Panc1 (cell line): ENCODE data around the gene IL22RA1. TPM values are rescaled to one million over a fixed set of nuclear protein-coding genes. Genes with fewer than 3 reads are reported as not detected.

ENCODE experiments used
- ATAC-seq: fragments of 200-7000 bp; cut with Tn5 transposase; 2 replicates; pipeline ENCODE4 v1.9.1; 2020; ENCODE audit warnings: mild to moderate bottlenecking, moderate library complexity
- BruUV-seq: library from RNA; stranded (reverse); fragments of 400-500 nt; replicated peaks from 2 replicates; lab custom pipeline; 2021; lab: Mats Ljungman, UMichigan
- CTCF ChIA-PET: fragments of 300-600 bp; sonication (Branson Sonifier 250); formaldehyde crosslinking; loops from one replicate; lab custom pipeline; 2022; ENCODE audit warnings: antibody characterized with exemption; lab: Charles Lee
- POLR2A ChIA-PET: fragments of 300-600 bp; sonication (Branson Sonifier 250); formaldehyde crosslinking; loops from one replicate; lab custom pipeline; 2022; ENCODE audit warnings: antibody characterized with exemption; lab: Charles Lee
- DNase-seq: peaks from one replicate; pipeline ENCODE4 v3.0.0-alpha.2; 2010; ENCODE audit warnings: low read depth, low spot score
- H3K27ac ChIP-seq: 2 replicates; pipeline ENCODE4 v1.5.1; 2011; ENCODE audit warnings: mild to moderate bottlenecking, low read length, inconsistent platforms
- H3K27me3 ChIP-seq: fragments of 200-500 bp; sonication (Bioruptor generic); 2 replicates; pipeline ENCODE4 v1.6.0; 2014; ENCODE audit warnings: low read length, inconsistent platforms; ENCODE audit not compliant: control insufficient read depth, insufficient read depth
- H3K36me3 ChIP-seq: fragments of 200-500 bp; sonication (Bioruptor generic); 2 replicates; pipeline ENCODE4 v1.5.1; 2014; ENCODE audit warnings: inconsistent platforms, mild to moderate bottlenecking, low read length, moderate library complexity; ENCODE audit not compliant: control insufficient read depth, insufficient read depth
- H3K4me1 ChIP-seq: 2 replicates; pipeline ENCODE4 v1.5.1; 2011; ENCODE audit warnings: inconsistent platforms, mild to moderate bottlenecking, low read length, moderate library complexity; ENCODE audit not compliant: control insufficient read depth, insufficient read depth
- H3K4me3 ChIP-seq, 2 experiments: 2 replicates each; pipeline ENCODE4 v1.5.1; 2011 to 2012; ENCODE audit warnings: low read depth in 2 of 2, low read length in 2 of 2, mild to moderate bottlenecking in 2 of 2, inconsistent platforms in 1 of 2, moderate library complexity in 1 of 2
- H3K9me3 ChIP-seq: fragments of 200-500 bp; sonication (Bioruptor generic); 2 replicates; pipeline ENCODE4 v1.5.1; 2014; ENCODE audit warnings: low read depth, mild to moderate bottlenecking, inconsistent platforms, low read length, moderate library complexity; ENCODE audit not compliant: control insufficient read depth, insufficient read depth
- POLR2AphosphoS5 ChIP-seq: IDR thresholded peaks from 2 replicates; pipeline ENCODE4 v1.6.1; 2012; ENCODE audit warnings: mild to moderate bottlenecking, low read depth, low read length, moderate library complexity
- REST ChIP-seq, 2 experiments: IDR thresholded peaks; 2 replicates each; pipeline ENCODE4 v1.6.1; 2011 to 2012; ENCODE audit warnings: low read depth in 2 of 2, control low read depth in 1 of 2, low read length in 1 of 2, mild to moderate bottlenecking in 1 of 2, moderate library complexity in 1 of 2; ENCODE audit not compliant: insufficient read depth in 1 of 2
- SIN3A ChIP-seq: IDR thresholded peaks from 2 replicates; pipeline ENCODE4 v1.6.1; 2012; ENCODE audit warnings: low read depth, mild to moderate bottlenecking, low read length, moderate library complexity, borderline replicate concordance; ENCODE audit not compliant: insufficient read depth
- TCF7L2 ChIP-seq: IDR thresholded peaks from 2 replicates; pipeline ENCODE4 v1.6.1; 2011; ENCODE audit warnings: mild to moderate bottlenecking, low read depth, low read length, inconsistent platforms
- in situ Hi-C: cut with HindIII; loops from 2 replicates; pipeline ENCODE4 v1.10.0; 2016; ENCODE audit warnings: low sequenced_read_pairs, low pct_unique_long_range_greater_than_20kb
- intact Hi-C: fragments of 100-400 bp; cut with micrococcal nuclease; formaldehyde crosslinking; loops from one replicate; pipeline ENCODE4 v1.10.0; 2022; ENCODE audit not compliant: unreplicated experiment
- total RNA-seq: library from RNA; stranded (reverse); gene quantifications from one replicate; pipeline ENCODE4 v1.2.1, GENCODE V29; 2021; ENCODE audit not compliant: unreplicated experiment
- TF ChIP-seq, protein P1 (sequence below): fragments of 450-650 bp; IDR thresholded peaks from 2 replicates; pipeline ENCODE4 v1.5.1; 2017; ENCODE audit warnings: mild to moderate bottlenecking

IL22RA1 gene
- total RNA-seq, 1 experiment from 2014 or later: 1.1 TPM

DNA sequence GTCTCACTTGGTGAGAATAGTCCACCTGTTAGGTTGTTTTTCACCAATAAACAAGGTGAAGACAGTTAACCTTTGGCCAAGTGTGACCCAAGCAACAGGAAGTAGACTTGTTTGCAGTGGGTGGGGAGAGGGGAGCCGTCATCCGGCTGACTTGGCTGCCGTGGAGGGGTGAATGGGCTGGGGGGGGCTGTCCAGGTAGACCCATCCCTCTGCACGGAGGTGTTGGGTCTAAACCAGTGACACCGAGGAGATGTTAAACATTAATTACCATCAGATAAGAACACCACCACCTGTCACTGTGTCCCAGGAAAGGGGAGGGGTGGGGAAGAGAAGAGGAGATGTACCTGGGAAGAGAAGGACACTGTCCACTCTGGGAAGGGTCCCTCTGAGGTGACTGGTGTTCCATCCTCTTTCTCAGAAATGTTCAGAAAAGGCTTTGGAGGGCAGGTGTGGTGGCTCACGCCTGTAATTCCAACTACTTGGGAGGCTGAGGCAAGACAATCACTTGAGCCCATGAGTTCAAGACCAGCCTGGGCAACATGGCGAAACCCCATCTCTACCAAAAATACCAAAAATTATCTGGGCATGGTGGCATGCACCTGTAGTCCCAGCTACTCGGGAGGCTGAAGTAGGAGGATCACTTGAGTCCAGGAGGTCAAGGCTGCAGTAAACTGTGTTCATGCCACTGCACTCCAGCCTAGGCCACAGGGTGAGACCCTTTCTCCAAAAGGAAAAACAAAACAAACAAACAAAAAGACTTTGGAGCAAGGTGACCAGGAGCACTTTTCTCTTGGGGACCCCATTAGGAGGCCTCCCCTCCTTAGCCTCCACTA, 24.3 kb downstream of the IL22RA1 start:
- no TSS peak for BruUV-seq
- no peaks in the 10 kb centered on the region for H3K36me3 ChIP-seq
- TF ChIP-seq SIN3A (no peak), POLR2AphosphoS5 (no peak), TCF7L2 (no peak), REST (IDR thresholded peaks at IDR 0.05; ENCODE audit: insufficient read depth in 1 of 2, low read depth in 2 of 2, low read length in 1 of 2) (no peak)
- TF ChIP-seq, protein P1, sequence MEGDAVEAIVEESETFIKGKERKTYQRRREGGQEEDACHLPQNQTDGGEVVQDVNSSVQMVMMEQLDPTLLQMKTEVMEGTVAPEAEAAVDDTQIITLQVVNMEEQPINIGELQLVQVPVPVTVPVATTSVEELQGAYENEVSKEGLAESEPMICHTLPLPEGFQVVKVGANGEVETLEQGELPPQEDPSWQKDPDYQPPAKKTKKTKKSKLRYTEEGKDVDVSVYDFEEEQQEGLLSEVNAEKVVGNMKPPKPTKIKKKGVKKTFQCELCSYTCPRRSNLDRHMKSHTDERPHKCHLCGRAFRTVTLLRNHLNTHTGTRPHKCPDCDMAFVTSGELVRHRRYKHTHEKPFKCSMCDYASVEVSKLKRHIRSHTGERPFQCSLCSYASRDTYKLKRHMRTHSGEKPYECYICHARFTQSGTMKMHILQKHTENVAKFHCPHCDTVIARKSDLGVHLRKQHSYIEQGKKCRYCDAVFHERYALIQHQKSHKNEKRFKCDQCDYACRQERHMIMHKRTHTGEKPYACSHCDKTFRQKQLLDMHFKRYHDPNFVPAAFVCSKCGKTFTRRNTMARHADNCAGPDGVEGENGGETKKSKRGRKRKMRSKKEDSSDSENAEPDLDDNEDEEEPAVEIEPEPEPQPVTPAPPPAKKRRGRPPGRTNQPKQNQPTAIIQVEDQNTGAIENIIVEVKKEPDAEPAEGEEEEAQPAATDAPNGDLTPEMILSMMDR: no peak
- no peaks in the 10 kb centered on the region for H3K9me3 ChIP-seq
- no peak overlapping the region for H3K27ac ChIP-seq
- ATAC-seq (no peak), DNase-seq (no peak)
- ChIA-PET POLR2A (no interaction called here), CTCF (no interaction called here)
- in situ Hi-C loops: no loop called here
- intact Hi-C loops: no loop called here
- H3K27me3 ChIP-seq: no peaks in the 10 kb centered on the region
- no peaks in the 10 kb centered on the region; the same call in 1 of the 2 replicates for H3K4me1 ChIP-seq
- H3K4me3 ChIP-seq: no peak overlapping the region

DNA sequence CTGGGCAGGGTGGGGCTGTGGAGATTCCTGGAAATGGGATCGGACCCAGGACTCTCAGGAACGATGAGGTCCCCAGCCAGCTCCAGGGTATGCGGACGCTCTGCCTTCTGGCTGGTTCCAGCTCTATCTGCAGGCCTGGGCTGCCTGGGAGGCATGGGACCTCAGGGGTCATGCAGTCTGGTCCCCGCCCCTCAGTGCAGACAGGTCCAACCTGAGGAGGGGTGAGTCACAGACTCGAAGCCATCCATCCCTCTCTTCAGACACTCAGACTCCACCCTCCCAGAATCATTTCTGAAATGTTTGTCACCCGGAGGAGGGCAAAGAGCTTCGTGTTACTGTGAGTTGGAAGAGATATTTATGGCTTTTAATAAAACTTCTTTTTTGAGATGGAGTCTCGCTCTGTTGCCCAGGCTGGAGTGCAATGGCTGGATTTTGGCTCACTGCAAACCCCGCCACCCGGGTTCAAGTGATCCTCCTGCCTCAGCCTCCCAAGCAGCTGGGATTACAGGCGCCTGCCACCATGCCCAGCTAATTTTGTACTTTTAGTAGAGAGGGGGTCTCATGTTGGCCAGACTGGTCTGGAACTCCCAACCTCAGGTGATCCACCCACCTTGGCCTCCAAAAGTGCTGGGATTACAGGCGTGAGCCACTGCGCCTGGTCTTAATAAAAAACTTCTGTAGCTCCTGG, 25.1 kb downstream of the IL22RA1 start:
- no peak for TF ChIP-seq TCF7L2
- no peak for TF ChIP-seq REST (IDR thresholded peaks at IDR 0.05; ENCODE audit: insufficient read depth in 1 of 2, low read depth in 2 of 2, low read length in 1 of 2)
- no peak for TF ChIP-seq SIN3A
- TF ChIP-seq, protein P1: no peak
- TF ChIP-seq POLR2AphosphoS5: no peak
- Histone ChIP-seq H3K4me3 (no peak overlapping the region), H3K36me3 (no peaks in the 10 kb centered on the region), H3K4me1 (no peaks in the 10 kb centered on the region; the same call in 1 of the 2 replicates), H3K9me3 (no peaks in the 10 kb centered on the region), H3K27ac (no peak overlapping the region), H3K27me3 (no peaks in the 10 kb centered on the region)
- in situ Hi-C loops: no loop called here
- no TSS peak for BruUV-seq
- POLR2A ChIA-PET: no interaction called here
- intact Hi-C loops: no loop called here
- ATAC-seq (0 out of 2 replicates have a peak, but pooled peaks have one; percentile 31), DNase-seq (no peak)
- CTCF ChIA-PET: no interaction called here
